Caco-2 (cell line): ENCODE data around the gene ERC1. TPM values are rescaled to one million over a fixed set of nuclear protein-coding genes. Genes with fewer than 3 reads are reported as not detected.

ENCODE experiments used
- BruUV-seq: library from RNA; stranded (reverse); fragments of 400-500 nt; replicated peaks from 2 replicates; lab custom pipeline; 2021; lab: Mats Ljungman, UMichigan
- CTCF ChIA-PET: fragments of 300-600 bp; sonication (Branson Sonifier 250); formaldehyde crosslinking; loops from one replicate; lab custom pipeline; 2022; ENCODE audit warnings: antibody characterized with exemption; lab: Charles Lee
- POLR2A ChIA-PET: fragments of 300-600 bp; sonication (Branson Sonifier 250); formaldehyde crosslinking; loops from one replicate; lab custom pipeline; 2022; ENCODE audit warnings: antibody characterized with exemption; lab: Charles Lee
- DNase-seq, 2 experiments: peaks; one replicate each; pipeline versions ENCODE4 v3.0.0 to v3.0.0-alpha.2; 2020 to 2022
- H3K27me3 ChIP-seq: replicated peaks from 2 replicates; pipeline ENCODE4 v1.6.0; 2011; ENCODE audit warnings: low read length; ENCODE audit not compliant: control insufficient read depth, insufficient read depth
- H3K36me3 ChIP-seq: 2 replicates; pipeline ENCODE4 v1.5.1; 2011; ENCODE audit warnings: low read length; ENCODE audit not compliant: control insufficient read depth, insufficient read depth
- H3K4me1 ChIP-seq: fragments of 250-450 bp; sonication (Bioruptor Pico); 2 replicates; pipeline ENCODE4 v1.5.1; 2020; ENCODE audit warnings: mild to moderate bottlenecking
- H3K4me3 ChIP-seq: 2 replicates; pipeline ENCODE4 v1.5.1; 2011; ENCODE audit warnings: low read depth, mild to moderate bottlenecking, control low read depth, low read length
- H3K9me3 ChIP-seq: fragments of 250-450 bp; sonication (Bioruptor Pico); 2 replicates; pipeline ENCODE4 v1.5.1; 2020; ENCODE audit warnings: mild to moderate bottlenecking, moderate library complexity
- H3K27ac Mint-ChIP-seq: one replicate; pipeline ENCODE4 v1.8.0; 2022; ENCODE audit warnings: mixed read lengths; ENCODE audit not compliant: unreplicated experiment
- H3K27me3 Mint-ChIP-seq: one replicate; pipeline ENCODE4 v1.8.0; 2022; ENCODE audit warnings: mixed read lengths; ENCODE audit not compliant: insufficient read depth, unreplicated experiment
- H3K36me3 Mint-ChIP-seq: one replicate; pipeline ENCODE4 v1.8.0; 2022; ENCODE audit warnings: mild to moderate bottlenecking, mixed read lengths; ENCODE audit not compliant: insufficient read depth, unreplicated experiment
- H3K4me1 Mint-ChIP-seq: one replicate; pipeline ENCODE4 v1.8.0; 2022; ENCODE audit warnings: low read depth, mixed read lengths; ENCODE audit not compliant: unreplicated experiment
- H3K4me3 Mint-ChIP-seq: one replicate; pipeline ENCODE4 v1.8.0; 2022; ENCODE audit warnings: mild to moderate bottlenecking, moderate library complexity, mixed read lengths; ENCODE audit not compliant: unreplicated experiment
- H3K9me3 Mint-ChIP-seq: one replicate; pipeline ENCODE4 v1.8.0; 2022; ENCODE audit warnings: mixed read lengths; ENCODE audit not compliant: unreplicated experiment
- CTCF ChIP-seq, 2 experiments: fragments of 200-600 bp in 1 of 2; IDR thresholded peaks; 1 replicate in 1 of 2; 2 replicates in 1 of 2; pipeline versions ENCODE4 v1.5.1 to v1.8.0; 2011 to 2022; ENCODE audit warnings: antibody characterized with exemption in 1 of 2, control low read depth in 1 of 2, inconsistent platforms in 1 of 2, low read depth in 1 of 2, low read length in 1 of 2, mild to moderate bottlenecking in 1 of 2, moderate library complexity in 1 of 2; ENCODE audit not compliant: insufficient read depth in 1 of 2, severe bottlenecking in 1 of 2, unreplicated experiment in 1 of 2
- intact Hi-C: fragments of 100-400 bp; cut with micrococcal nuclease; formaldehyde crosslinking; loops from one replicate; pipeline ENCODE4 v1.10.0; 2022; ENCODE audit not compliant: unreplicated experiment
- total RNA-seq: library from RNA; stranded (reverse); gene quantifications from 2 replicates; pipeline ENCODE4 v1.2.3, GENCODE V29; 2022

ERC1 gene
- total RNA-seq, 1 experiment from 2014 or later: 88.4 TPM

DNA sequence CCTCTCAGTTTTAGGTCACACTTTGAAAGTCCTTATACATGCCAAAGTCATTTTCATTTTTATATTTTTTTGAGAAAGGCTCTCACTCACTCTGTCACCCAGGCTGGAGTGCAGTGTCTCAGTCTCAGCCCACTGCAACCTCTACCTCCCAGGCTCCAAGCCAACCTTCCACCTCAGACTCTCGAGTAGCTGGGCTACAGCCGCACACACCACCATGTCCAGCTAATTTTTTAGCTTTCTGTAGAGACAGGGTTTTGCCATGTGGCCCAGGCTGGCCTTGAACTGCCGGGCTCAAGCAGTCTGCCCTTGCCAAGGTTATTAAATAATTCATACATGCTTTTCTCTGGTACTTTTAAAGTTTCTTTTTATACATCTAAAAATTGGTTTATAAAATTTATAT, 166.0 kb downstream of the ERC1 start:
- Histone ChIP-seq H3K27me3 (no peaks in the 10 kb centered on the region), H3K4me3 (no peak overlapping the region), H3K36me3 (no peaks in the 10 kb centered on the region; the same call in 1 of the 2 replicates), H3K9me3 (no peaks in the 10 kb centered on the region), H3K4me1 (no peaks in the 10 kb centered on the region)
- H3K27ac Mint-ChIP-seq: no peak overlapping the region
- H3K4me3 Mint-ChIP-seq: no peak overlapping the region
- no peaks in the 10 kb centered on the region for H3K4me1 Mint-ChIP-seq
- no TSS peak for BruUV-seq
- peaks cover 16% of the 10 kb centered on the region for H3K36me3 Mint-ChIP-seq
- ChIA-PET CTCF (no interaction called here), POLR2A (no interaction called here)
- intact Hi-C loops: no loop called here
- no peaks in the 10 kb centered on the region for H3K9me3 Mint-ChIP-seq
- H3K27me3 Mint-ChIP-seq: no peaks in the 10 kb centered on the region
- TF ChIP-seq CTCF (IDR thresholded peaks at IDR 0.05; ENCODE audit: insufficient read depth in 1 of 2, low read depth in 1 of 2, low read length in 1 of 2, severe bottlenecking in 1 of 2, unreplicated experiment in 1 of 2): no peak
- no peak for DNase-seq

- no peak for TF ChIP-seq CTCF (IDR thresholded peaks at IDR 0.05; ENCODE audit: insufficient read depth in 1 of 2, low read depth in 1 of 2, low read length in 1 of 2, severe bottlenecking in 1 of 2, unreplicated experiment in 1 of 2)
- H3K36me3 Mint-ChIP-seq: peaks cover 17% of the 10 kb centered on the region
These were observed 170.2 kb downstream of the ERC1 start for GRCh38 chr12:1161197-1161596.

DNA sequence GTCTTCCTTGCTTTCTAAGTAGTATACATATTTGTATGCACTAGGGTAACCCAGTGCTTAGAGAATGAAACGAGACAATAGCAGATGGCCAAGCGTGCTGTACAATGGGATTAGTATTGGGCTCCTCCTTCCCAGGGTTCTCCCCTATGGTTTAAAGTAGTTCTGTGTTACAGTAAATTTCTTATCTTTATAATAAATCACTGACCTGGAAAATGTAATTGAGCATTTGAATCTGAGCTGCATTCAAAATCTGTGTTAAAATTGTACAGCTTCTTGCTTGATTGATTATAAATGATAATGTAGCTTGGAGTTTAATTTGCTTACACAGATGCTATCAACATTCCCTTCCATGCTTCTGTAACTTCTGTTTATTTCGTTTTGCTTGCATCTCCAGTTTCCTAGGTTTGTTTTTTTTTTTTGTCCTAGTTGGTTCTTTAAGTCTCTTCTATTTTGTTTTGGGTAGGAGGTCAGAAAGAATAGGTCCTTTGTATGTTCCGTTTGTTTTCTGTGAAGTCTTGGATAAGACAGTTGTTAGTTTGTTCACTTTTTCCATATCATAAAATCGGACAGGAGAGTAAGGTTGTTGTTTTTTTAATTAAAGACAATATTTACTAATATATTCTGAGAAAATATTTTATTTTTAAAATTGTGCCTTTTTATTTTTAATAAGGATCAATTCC, 171.2 kb downstream of the ERC1 start:
- intact Hi-C loops: no loop called here
- H3K4me3 ChIP-seq: no peak overlapping the region
- Mint-ChIP-seq H3K9me3 (no peaks in the 10 kb centered on the region), H3K27me3 (no peaks in the 10 kb centered on the region), H3K27ac (no peak overlapping the region), H3K4me1 (no peaks in the 10 kb centered on the region), H3K36me3 (peaks cover 23% of the 10 kb centered on the region), H3K4me3 (no peak overlapping the region)
- TF ChIP-seq CTCF (IDR thresholded peaks at IDR 0.05; ENCODE audit: insufficient read depth in 1 of 2, low read depth in 1 of 2, low read length in 1 of 2, severe bottlenecking in 1 of 2, unreplicated experiment in 1 of 2): no peak
- H3K36me3 ChIP-seq: no peaks in the 10 kb centered on the region; the same call in 1 of the 2 replicates
- ChIA-PET CTCF (no interaction called here), POLR2A (no interaction called here)
- DNase-seq: no peak
- no peaks in the 10 kb centered on the region for H3K9me3 ChIP-seq
- no peaks in the 10 kb centered on the region for H3K27me3 ChIP-seq
- H3K4me1 ChIP-seq: no peaks in the 10 kb centered on the region
- BruUV-seq: no TSS peak

More at GRCh38 chr12:1161197-1161596, 170.2 kb downstream of the ERC1 start:
- H3K9me3 Mint-ChIP-seq: no peaks in the 10 kb centered on the region
- no peak for DNase-seq
- Histone ChIP-seq H3K36me3 (no peaks in the 10 kb centered on the region; the same call in 1 of the 2 replicates), H3K9me3 (no peaks in the 10 kb centered on the region), H3K4me1 (no peaks in the 10 kb centered on the region), H3K4me3 (no peak overlapping the region), H3K27me3 (no peaks in the 10 kb centered on the region)
- no peaks in the 10 kb centered on the region for H3K27me3 Mint-ChIP-seq
- no TSS peak for BruUV-seq
- H3K4me1 Mint-ChIP-seq: no peaks in the 10 kb centered on the region
- intact Hi-C loops: no loop called here
- H3K4me3 Mint-ChIP-seq: no peak overlapping the region
- ChIA-PET POLR2A (no interaction called here), CTCF (no interaction called here)
- H3K27ac Mint-ChIP-seq: no peak overlapping the region
